Adipose tissue (tissue), 3 donors: ENCODE measurements around the gene KRTAP10-4. TPM values are rescaled to one million over a fixed set of nuclear protein-coding genes. Genes with fewer than 3 reads are reported as not detected.
"Not testable (repeated sequence)": the region's sequence is repeated elsewhere in the genome, so short reads cannot be mapped to it uniquely, and the experiment has no call there.

ENCODE experiments used
- H3K27ac ChIP-seq: one replicate; pipeline ENCODE4 v1.5.1; 2013; ENCODE audit warnings: low read depth, low read length
- whole genome bisulfite sequencing, 3 donors: extraction: QIAGEN DNeasy Blood & Tissue Kit; methylation state at CpG; one replicate each; pipeline ENCODE4 v1.1.7; 2013; 5-methylcytosine and 5-hydroxymethylcytosine counted together
- polyA plus RNA-seq, 3 donors: library from polyadenylated mRNA; stranded (reverse); fragments of 200-250 nt; gene quantifications; one replicate each; pipeline ENCODE4 v1.2.3, GENCODE V29; 2013
- donor health status: healthy with polysubstance abuse.
- donor health status: Bipolar disorder and iron deficiency.
- donor health status: healthy.

Gene KRTAP10-4
- polyA plus RNA-seq, 3 donors = not detected

GRCh38 chr21:44551340-44551961 is 22.1 kb upstream of the KRTAP10-4 start, which contains the start of gene KRTAP10-2:
Gene KRTAP10-2 (minus strand): TSS chr21:44551505. CDS start chr21:44551458, 47 bp downstream.
- 46 to 57% (median 50%) methylated on average over 16 to 17 of the region's 17 CpGs for WGBS, 3 donors
- no peak within 1 kb of the TSS for H3K27ac ChIP-seq

GRCh38 chr21:44552136-44552535 is 21.4 kb upstream of the KRTAP10-4 start:
- no peak overlapping the region for H3K27ac ChIP-seq
- WGBS, 3 donors = 88 to 94% (median 93%) methylated on average over 6 of the region's 6 CpGs

- H3K27ac ChIP-seq = no peak overlapping the region
- 60 to 75% (median 69%) methylated on average over 13 of the region's 13 CpGs for WGBS, 3 donors
Observed at GRCh38 chr21:44552681-44553080, 20.8 kb upstream of the KRTAP10-4 start.

- WGBS, 3 donors = 68 to 78% (median 75%) methylated on average over 12 to 13 of the region's 13 CpGs
Observed at GRCh38 chr21:44555200-44555875, 18.2 kb upstream of the KRTAP10-4 start.

GRCh38 chr21:44556879-44557278 is 16.6 kb upstream of the KRTAP10-4 start:
- no peak overlapping the region for H3K27ac ChIP-seq
- 57 to 75% (median 75%) methylated on average over 9 of the region's 9 CpGs for WGBS, 3 donors

More at GRCh38 chr21:44555200-44555875, 18.2 kb upstream of the KRTAP10-4 start:
- no peak overlapping the region for H3K27ac ChIP-seq

GRCh38 chr21:44557491-44558328 is 15.8 kb upstream of the KRTAP10-4 start:
- H3K27ac ChIP-seq = no peak overlapping the region
- 37 to 55% (median 52%) methylated on average over 30 of the region's 30 CpGs for WGBS, 3 donors

- WGBS, 3 donors = 43 to 68% (median 55%) methylated on average over 7 to 10 of the region's 10 CpGs
- not testable (repeated sequence) for H3K27ac ChIP-seq
Observed at GRCh38 chr21:44558329-44558675, 15.2 kb upstream of the KRTAP10-4 start.

- H3K27ac ChIP-seq = no peak within 1 kb of the TSS
- 44 to 64% (median 58%) methylated on average over 3 to 5 of the region's 5 CpGs for WGBS, 3 donors
Observed at GRCh38 chr21:44558695-44559094, 14.8 kb upstream of the KRTAP10-4 start, which contains the start of gene KRTAP10-3. Gene KRTAP10-3 (minus strand): TSS chr21:44558795. CDS start chr21:44558715, 80 bp downstream.

- no peak overlapping the region for H3K27ac ChIP-seq
- 59 to 100% (median 95%) methylated on average over 1 of the region's 1 CpG for WGBS, 3 donors
Observed at GRCh38 chr21:44564099-44564498, 9.4 kb upstream of the KRTAP10-4 start.

- no peak overlapping the region for H3K27ac ChIP-seq
- 0 to 40% (median 36%) methylated on average over 1 of the region's 1 CpG for WGBS, 3 donors
Observed at GRCh38 chr21:44564886-44565598, 8.5 kb upstream of the KRTAP10-4 start.

- WGBS, 3 donors = 44 to 58% (median 57%) methylated on average over 1 of the region's 1 CpG
- H3K27ac ChIP-seq = no peak overlapping the region
Observed at GRCh38 chr21:44566403-44566802, 7.1 kb upstream of the KRTAP10-4 start.

- 89 to 92% (median 90%) methylated on average over 18 of the region's 18 CpGs for WGBS, 3 donors
- no peak overlapping the region for H3K27ac ChIP-seq
Observed at GRCh38 chr21:44567481-44568171, 5.9 kb upstream of the KRTAP10-4 start.

- 65 to 71% (median 66%) methylated on average over 12 of the region's 12 CpGs for WGBS, 3 donors
- H3K27ac ChIP-seq = no peak overlapping the region
Observed at GRCh38 chr21:44568261-44568660, 5.3 kb upstream of the KRTAP10-4 start.

- 70 to 76% (median 71%) methylated on average over 27 of the region's 27 CpGs for WGBS, 3 donors
- no peak overlapping the region for H3K27ac ChIP-seq
Observed at GRCh38 chr21:44568667-44569556, 4.6 kb upstream of the KRTAP10-4 start.

- H3K27ac ChIP-seq = no peak overlapping the region
- 75 to 84% (median 81%) methylated on average over 12 of the region's 12 CpGs for WGBS, 3 donors
Observed at GRCh38 chr21:44569861-44570517, 3.5 kb upstream of the KRTAP10-4 start.

- no peak overlapping the region for H3K27ac ChIP-seq
- 70 to 79% (median 76%) methylated on average over 4 of the region's 4 CpGs for WGBS, 3 donors
Observed at GRCh38 chr21:44571296-44571695, 2.2 kb upstream of the KRTAP10-4 start.
